Activated naive CD4-positive, alpha-beta T cell treated with anti-CD3 and anti-CD28 coated beads for 36 hours (primary cell): ENCODE data around the gene ENGASE. TPM values are rescaled to one million over a fixed set of nuclear protein-coding genes. Genes with fewer than 3 reads are reported as not detected.
A peak's percentile ranks its signal among the peaks of the same experiment; 100 is the strongest.

Experiments
- CTCF ChIA-PET: fragments of 350-600 bp; sonication (Branson Sonifier 250); formaldehyde crosslinking; loops from one replicate; lab custom pipeline; 2021; ENCODE audit warnings: antibody characterized with exemption; lab: Charles Lee
- DNase-seq: peaks from one replicate; pipeline ENCODE4 v3.0.0-alpha.2; 2020
- H3K27ac Mint-ChIP-seq: one replicate; pipeline ENCODE4 v1.8.0; 2021; ENCODE audit warnings: mild to moderate bottlenecking, mixed read lengths
- H3K27me3 Mint-ChIP-seq: one replicate; pipeline ENCODE4 v1.8.0; 2021; ENCODE audit warnings: low read depth, mixed read lengths
- H3K36me3 Mint-ChIP-seq: one replicate; pipeline ENCODE4 v1.8.0; 2021; ENCODE audit warnings: low read depth, mixed read lengths
- H3K4me1 Mint-ChIP-seq: one replicate; pipeline ENCODE4 v1.8.0; 2021; ENCODE audit warnings: low read depth, mixed read lengths
- H3K4me3 Mint-ChIP-seq: one replicate; pipeline ENCODE4 v1.8.0; 2021; ENCODE audit warnings: mild to moderate bottlenecking, moderate library complexity, mixed read lengths
- H3K9me3 Mint-ChIP-seq: one replicate; pipeline ENCODE4 v1.8.0; 2021; ENCODE audit warnings: mixed read lengths
- intact Hi-C: fragments of 100-400 bp; cut with micrococcal nuclease; formaldehyde crosslinking; loops from one replicate; pipeline ENCODE4 v1.15.1; 2023
- total RNA-seq, 2 experiments: library from RNA; stranded (reverse); gene quantifications; one replicate each; pipeline ENCODE4 v1.2.3, GENCODE V29; 2021

Gene ENGASE
- total RNA-seq, 2 experiments from 2014 or later: 49.5 to 51.2 TPM

DNA sequence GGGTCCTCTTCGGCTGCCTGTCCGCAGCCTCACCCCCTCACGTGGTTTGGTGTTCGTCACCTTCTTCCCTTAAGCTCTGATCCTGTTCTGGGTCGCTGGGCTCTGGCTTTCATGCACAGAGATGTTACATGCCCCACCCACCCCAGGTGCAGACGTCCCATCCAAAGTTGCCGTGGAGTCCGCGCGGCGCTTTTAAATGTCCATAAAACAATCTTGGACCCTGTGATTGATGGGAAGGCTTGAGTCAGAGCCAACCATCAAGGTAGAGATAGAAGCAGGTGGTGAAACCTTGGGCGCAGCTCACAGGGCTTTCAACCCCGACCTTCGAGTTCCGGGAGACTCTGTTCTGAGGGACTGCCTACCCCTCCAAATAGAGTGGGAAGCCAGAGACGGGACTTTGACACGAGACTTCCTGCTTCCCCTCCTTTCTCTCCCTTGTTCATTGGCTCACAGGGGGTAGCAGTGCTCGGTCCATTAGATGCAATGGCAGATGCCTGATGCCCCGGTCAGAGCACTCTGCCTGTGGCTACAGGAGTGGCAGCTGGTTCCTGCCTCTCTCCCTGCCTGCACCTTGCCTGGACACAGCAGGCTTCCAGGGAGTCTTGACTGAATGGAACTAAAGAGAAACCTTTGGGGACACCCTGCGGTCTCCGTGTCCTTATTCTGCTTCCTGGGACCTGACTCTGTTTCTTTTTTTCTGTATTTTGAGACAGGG, 4.0 kb downstream of the ENGASE start:
- Mint-ChIP-seq H3K4me3 (no peak overlapping the region), H3K27ac (no peak overlapping the region), H3K36me3 (peaks cover 17% of the 10 kb centered on the region), H3K9me3 (no peaks in the 10 kb centered on the region), H3K27me3 (no peaks in the 10 kb centered on the region), H3K4me1 (peaks cover 19% of the 10 kb centered on the region)
- intact Hi-C loops: no loop called here
- no peak for DNase-seq
- CTCF ChIA-PET: interaction anchor here (0.6 kb wide), 1 partner anchor 8 kb away, joined by 3 read pairs; no protein-coding TSS in a partner anchor

GRCh38 chr17:79079421-79080200, 5.0 kb downstream of the ENGASE start:
- peaks cover 17% of the 10 kb centered on the region for H3K36me3 Mint-ChIP-seq
- DNase-seq: no peak
- H3K4me3 Mint-ChIP-seq: no peak overlapping the region
- intact Hi-C loops: no loop called here
- peaks cover 13% of the 10 kb centered on the region for H3K4me1 Mint-ChIP-seq
- no peaks in the 10 kb centered on the region for H3K27me3 Mint-ChIP-seq
- no peaks in the 10 kb centered on the region for H3K9me3 Mint-ChIP-seq
- CTCF ChIA-PET: no interaction called here
- no peak overlapping the region for H3K27ac Mint-ChIP-seq

DNA sequence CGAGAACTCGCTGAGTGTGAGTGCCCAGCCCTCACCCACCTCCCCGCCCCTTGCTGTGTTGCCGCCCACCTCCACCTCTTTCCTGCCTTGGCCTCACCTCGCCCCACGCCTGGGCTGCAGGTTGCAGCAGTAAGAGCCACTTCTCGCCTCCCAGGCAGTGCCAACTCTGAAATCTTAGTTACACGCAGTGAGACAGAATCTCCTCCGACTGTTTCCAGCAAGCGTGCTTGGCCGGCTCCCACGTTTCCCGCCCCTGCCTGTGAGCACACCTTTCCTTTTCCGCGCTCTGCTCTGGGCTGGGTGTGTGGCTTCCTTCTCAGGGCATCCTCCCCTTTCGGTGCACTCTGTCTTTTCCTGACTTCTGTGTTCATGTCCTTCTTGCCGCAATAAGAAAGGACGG, 5.7 kb downstream of the ENGASE start:
- H3K27ac Mint-ChIP-seq: no peak overlapping the region
- peaks cover 12% of the 10 kb centered on the region for H3K4me1 Mint-ChIP-seq
- CTCF ChIA-PET: interaction anchor here (2.4 to 3.6 kb wide), 2 partner anchors 15 to 19 kb away, joined by 9 to 19 read pairs; no protein-coding TSS in a partner anchor
- no peak for DNase-seq
- H3K36me3 Mint-ChIP-seq: peaks cover 17% of the 10 kb centered on the region
- no peak overlapping the region for H3K4me3 Mint-ChIP-seq
- no peaks in the 10 kb centered on the region for H3K9me3 Mint-ChIP-seq
- intact Hi-C loops: no loop called here
- no peaks in the 10 kb centered on the region for H3K27me3 Mint-ChIP-seq

DNA sequence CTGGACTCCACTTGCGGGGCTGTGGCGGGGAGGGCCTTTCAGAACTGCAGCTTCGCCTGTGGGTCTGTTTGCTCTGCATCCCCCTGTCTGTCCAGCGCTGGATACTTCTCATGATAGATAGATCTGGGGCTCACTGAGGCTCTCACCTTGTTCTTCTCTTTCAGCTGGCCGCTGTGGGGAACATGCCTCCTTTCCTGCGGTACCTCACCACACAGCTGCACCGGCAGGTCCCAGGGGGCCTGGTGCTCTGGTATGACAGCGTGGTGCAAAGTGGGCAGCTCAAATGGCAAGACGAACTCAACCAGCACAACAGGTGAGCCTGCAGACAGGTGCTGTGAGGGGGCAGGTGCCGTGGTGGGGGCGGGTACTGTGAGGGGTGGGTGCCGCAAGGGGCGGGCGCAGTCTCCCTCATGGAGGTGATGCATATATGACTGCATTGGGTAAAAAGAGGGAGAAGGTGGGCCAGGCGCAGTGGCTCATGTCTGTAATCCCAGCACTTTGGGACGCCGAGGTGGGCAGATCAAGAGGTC, 6.2 kb downstream of the ENGASE start:
- intact Hi-C loops: no loop called here
- H3K27ac Mint-ChIP-seq: no peak overlapping the region
- H3K27me3 Mint-ChIP-seq: no peaks in the 10 kb centered on the region
- peaks cover 7% of the 10 kb centered on the region for H3K4me1 Mint-ChIP-seq
- H3K4me3 Mint-ChIP-seq: no peak overlapping the region
- H3K9me3 Mint-ChIP-seq: no peaks in the 10 kb centered on the region
- peaks cover 17% of the 10 kb centered on the region for H3K36me3 Mint-ChIP-seq
- no peak for DNase-seq
- CTCF ChIA-PET: interaction anchor here (1.7 to 3.6 kb wide), 3 partner anchors 16 to 24 kb away, joined by 3 to 19 read pairs (median 9); no protein-coding TSS in a partner anchor

- peaks cover 20% of the 10 kb centered on the region for H3K36me3 Mint-ChIP-seq
- CTCF ChIA-PET: interaction anchor here (0.6 to 3.6 kb wide), 10 partner anchors 8 to 408 kb away, joined by 3 to 19 read pairs (median 4); no protein-coding TSS in a partner anchor
- no peak overlapping the region for H3K27ac Mint-ChIP-seq
- H3K27me3 Mint-ChIP-seq: no peaks in the 10 kb centered on the region
- H3K4me3 Mint-ChIP-seq: no peak overlapping the region
- intact Hi-C loops: loop anchor here (2.0 kb wide), 1 partner anchor 35 kb away; no protein-coding TSS in a partner anchor
- H3K9me3 Mint-ChIP-seq: no peaks in the 10 kb centered on the region
- peaks cover 2% of the 10 kb centered on the region for H3K4me1 Mint-ChIP-seq
- no peak for DNase-seq
Measured at GRCh38 chr17:79081571-79082276, 7.1 kb downstream of the ENGASE start.

DNA sequence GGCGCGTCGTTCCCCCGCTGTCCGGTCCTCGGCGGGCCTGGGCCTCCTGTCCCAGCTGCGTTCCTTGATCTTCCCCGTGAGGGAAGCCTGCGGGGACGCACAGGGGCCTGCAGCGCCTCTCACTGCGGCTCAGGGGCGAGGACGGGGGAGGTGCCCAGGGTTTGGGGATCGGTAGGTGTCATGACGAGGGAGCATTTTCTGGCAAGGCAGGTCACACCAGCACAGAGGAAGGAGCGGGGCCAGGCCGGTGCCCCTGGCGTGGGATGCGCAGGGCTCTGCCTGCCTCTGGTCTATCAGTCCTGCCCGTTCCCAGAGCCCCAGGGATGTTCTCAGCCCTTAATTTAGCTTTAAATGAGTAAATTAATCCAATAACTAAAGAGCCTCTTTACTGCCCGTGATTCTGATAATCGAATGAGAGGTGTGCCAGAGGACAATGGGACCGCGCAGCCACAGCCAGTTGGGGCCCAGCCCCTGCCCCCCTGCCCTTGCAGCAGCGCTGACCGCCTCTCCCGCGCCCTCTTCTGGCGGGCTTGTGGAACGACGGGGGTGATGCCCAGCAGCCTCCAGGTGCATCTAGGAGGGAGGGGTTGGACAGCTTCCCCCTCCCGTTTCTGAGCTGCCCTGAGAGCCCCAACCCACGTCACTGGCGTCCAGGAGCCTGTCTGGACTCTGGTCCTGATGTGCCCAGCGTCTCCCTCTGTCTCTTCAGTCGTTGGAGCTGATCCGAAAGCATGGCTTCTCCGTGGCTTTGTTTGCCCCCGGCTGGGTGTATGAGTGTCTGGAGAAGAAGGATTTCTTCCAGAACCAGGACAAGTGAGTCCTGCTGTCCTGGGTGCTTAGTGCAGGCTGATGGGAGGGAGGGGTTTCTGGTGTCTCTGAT, 7.9 kb downstream of the ENGASE start:
- Mint-ChIP-seq H3K27ac (no peak overlapping the region), H3K9me3 (no peaks in the 10 kb centered on the region), H3K4me1 (peaks cover under 1% of the 10 kb centered on the region), H3K4me3 (no peak overlapping the region), H3K36me3 (peaks cover 20% of the 10 kb centered on the region), H3K27me3 (no peaks in the 10 kb centered on the region)
- intact Hi-C loops: loop anchor here (2.0 kb wide), 1 partner anchor 36 kb away; no protein-coding TSS in a partner anchor
- CTCF ChIA-PET: interaction anchor here (0.7 to 3.6 kb wide), 11 partner anchors 8 to 407 kb away, joined by 3 to 19 read pairs (median 4); partner anchors contain the start of gene ENGASE
- DNase-seq: peak; percentile 64

DNA sequence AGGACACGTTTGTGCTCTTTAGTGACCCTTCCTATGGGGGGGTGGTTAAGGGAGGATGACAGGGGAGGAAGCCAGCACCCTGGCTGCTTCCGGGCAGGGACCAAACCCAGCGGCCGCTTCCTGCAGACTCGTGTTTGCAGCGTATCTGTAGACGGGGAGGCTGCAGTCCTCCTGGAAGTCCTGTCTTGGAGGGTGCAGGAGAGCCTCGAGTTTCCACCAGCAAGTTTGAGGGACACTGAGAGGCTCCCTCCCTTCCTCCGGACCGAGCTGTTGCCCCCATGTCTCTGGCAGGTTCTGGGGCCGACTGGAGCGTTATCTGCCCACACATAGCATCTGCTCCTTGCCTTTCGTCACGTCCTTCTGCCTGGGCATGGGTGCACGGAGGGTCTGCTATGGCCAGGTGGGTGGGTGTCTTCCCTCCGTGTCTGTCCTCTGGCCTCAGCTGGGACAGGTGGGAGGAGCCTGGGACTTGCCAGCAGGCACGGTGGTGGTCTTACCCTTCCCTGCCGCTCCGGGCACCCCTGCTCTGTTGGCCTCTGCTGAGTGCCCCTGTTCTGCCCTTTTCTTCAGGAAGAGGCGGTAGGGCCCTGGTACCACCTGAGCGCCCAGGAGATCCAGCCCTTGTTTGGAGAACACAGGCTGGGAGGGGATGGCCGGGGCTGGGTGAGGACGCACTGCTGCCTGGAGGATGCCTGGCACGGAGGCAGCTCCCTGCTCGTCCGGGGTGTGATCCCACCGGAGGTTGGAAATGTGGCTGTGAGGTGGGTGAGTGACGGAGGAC, 8.8 kb downstream of the ENGASE start:
- no peak for DNase-seq
- Mint-ChIP-seq H3K9me3 (no peaks in the 10 kb centered on the region), H3K27me3 (no peaks in the 10 kb centered on the region), H3K27ac (no peak overlapping the region), H3K4me3 (no peak overlapping the region), H3K36me3 (peaks cover 20% of the 10 kb centered on the region), H3K4me1 (no peaks in the 10 kb centered on the region)
- intact Hi-C loops: loop anchor here (2.0 kb wide), 1 partner anchor 37 kb away; no protein-coding TSS in a partner anchor
- CTCF ChIA-PET: interaction anchor here (0.7 to 3.6 kb wide), 8 partner anchors 9 to 406 kb away, joined by 3 to 19 read pairs (median 4); partner anchors contain the start of gene ENGASE

DNA sequence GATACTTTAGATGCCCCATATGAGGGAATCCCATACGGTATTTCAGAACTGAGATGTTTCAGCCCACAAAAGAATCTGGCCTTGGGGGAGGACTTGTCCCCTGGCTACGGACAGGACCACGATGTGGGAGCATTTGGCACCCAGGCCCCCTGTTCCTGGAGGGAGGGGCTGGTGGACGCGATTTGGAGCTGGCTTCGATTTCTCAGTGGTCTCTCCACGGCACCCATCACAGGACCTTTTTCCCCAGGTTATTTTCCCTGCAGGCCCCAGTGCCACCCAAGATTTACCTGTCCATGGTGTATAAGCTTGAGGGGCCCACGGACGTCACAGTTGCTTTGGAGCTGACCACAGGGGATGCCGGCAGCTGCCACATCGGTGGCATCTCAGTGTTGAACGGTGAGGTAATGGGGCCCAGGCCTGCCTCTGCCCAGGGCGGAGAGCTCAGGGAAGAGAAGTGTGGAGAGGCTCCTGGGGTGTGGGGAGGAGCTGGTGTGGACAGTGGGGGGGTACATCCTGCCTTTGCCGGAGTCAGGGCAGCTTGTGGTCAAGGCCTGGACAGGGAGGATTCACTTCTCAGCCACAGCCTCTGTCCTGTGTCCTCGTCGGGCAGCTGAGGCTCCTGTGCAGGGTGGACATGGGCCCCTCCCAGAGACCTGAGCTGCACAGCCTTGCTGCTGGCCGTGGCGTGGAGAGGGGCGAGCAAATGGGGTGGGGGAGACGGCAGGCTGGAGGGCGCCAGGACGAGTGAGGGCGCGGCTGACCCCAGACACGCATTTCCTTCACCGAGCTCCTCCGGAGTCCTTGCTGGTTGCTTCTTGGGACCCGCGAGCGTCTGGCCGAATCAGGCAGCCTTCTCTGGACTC, 9.9 kb downstream of the ENGASE start:
- H3K36me3 Mint-ChIP-seq: peaks cover 20% of the 10 kb centered on the region
- intact Hi-C loops: no loop called here
- H3K4me3 Mint-ChIP-seq: no peak overlapping the region
- H3K27me3 Mint-ChIP-seq: no peaks in the 10 kb centered on the region
- H3K9me3 Mint-ChIP-seq: no peaks in the 10 kb centered on the region
- no peaks in the 10 kb centered on the region for H3K4me1 Mint-ChIP-seq
- CTCF ChIA-PET: interaction anchor here (0.7 to 6.5 kb wide), 6 partner anchors 13 to 307 kb away, joined by 3 to 61 read pairs (median 4); no protein-coding TSS in a partner anchor
- DNase-seq: no peak
- H3K27ac Mint-ChIP-seq: no peak overlapping the region

DNA sequence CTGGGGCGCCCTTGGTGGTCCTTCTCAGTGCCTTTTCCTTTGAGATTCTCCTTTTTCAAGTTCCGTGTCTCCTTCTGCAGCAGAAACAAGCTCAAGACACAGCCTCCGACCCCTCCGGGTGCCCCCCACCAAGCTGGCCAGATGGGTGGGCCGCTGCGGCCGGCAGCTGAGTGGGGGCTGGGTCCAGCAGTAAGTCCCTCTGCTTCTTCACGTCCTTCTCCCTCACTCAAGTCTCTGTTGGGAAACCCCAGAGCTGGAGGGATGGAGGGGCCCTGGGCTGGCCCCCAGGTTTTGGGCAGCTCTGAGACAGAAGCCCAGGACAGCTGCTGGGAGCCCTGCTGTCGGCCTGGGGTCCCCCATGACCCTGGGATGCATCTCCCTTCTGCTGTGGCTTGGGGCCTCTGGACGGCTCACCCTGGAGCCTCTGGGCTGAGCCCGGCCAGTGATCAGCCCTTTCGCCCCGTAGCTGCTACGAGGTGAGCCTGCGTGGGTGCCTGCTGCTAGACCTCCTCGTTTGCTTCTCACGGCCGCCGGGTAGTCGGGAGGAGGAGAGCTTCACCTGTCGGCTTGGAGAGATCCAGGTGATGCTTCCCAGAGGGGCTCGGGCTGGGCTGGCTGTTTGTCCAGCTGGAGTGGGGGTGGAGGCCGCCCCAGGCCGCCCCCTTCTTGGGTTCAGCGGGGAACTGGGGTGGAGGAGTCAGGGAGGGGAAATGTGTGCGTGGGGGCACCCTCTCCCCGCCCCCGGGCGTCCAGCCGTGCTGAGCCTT, 10.7 kb downstream of the ENGASE start:
- intact Hi-C loops: no loop called here
- no peak for DNase-seq
- H3K4me3 Mint-ChIP-seq: no peak overlapping the region

More for the DNA sequence above, 10.7 kb downstream of the ENGASE start:
- CTCF ChIA-PET: interaction anchor here (0.7 to 6.5 kb wide), 4 partner anchors 14 to 307 kb away, joined by 3 to 61 read pairs (median 4); no protein-coding TSS in a partner anchor
- Mint-ChIP-seq H3K36me3 (peaks cover 13% of the 10 kb centered on the region), H3K4me1 (no peaks in the 10 kb centered on the region), H3K9me3 (no peaks in the 10 kb centered on the region), H3K27me3 (no peaks in the 10 kb centered on the region), H3K27ac (no peak overlapping the region)
